Vagina (tissue), 2 donors: Measurements from ENCODE around the gene GOLGA1. TPM values are rescaled to one million over a fixed set of nuclear protein-coding genes. Genes with fewer than 3 reads are reported as not detected.

ENCODE experiments used
- DNase-seq, 2 donors: peaks; one replicate each; pipeline ENCODE4 v3.0.0-alpha.2; 2017; ENCODE audit errors: extremely low spot score in 2 of 2
- H3K27ac ChIP-seq: fragments of 200-600 bp; sonication (generic); one replicate; pipeline ENCODE4 v1.5.1; 2019
- H3K27me3 ChIP-seq: fragments of 200-600 bp; sonication (generic); one replicate; pipeline ENCODE4 v1.5.1; 2019
- H3K36me3 ChIP-seq, 2 donors: fragments of 200-600 bp; sonication (generic); one replicate each; pipeline ENCODE4 v1.5.1; 2017 to 2019
- H3K4me1 ChIP-seq: fragments of 200-600 bp; sonication (generic); one replicate; pipeline ENCODE4 v1.5.1; 2019
- H3K4me3 ChIP-seq, 2 donors: fragments of 200-600 bp; sonication (generic); 1 replicate in 1 of 2; 2 replicates in 1 of 2; pipeline ENCODE4 v1.5.1; 2016 to 2019
- H3K9me3 ChIP-seq: fragments of 200-600 bp; sonication (generic); one replicate; pipeline ENCODE4 v1.5.1; 2019
- POLR2A ChIP-seq, 2 donors: fragments of 450-650 bp; IDR thresholded peaks; one replicate each; pipeline ENCODE4 v1.6.1; 2017; ENCODE audit warnings: antibody characterized with exemption in 2 of 2, mild to moderate bottlenecking in 2 of 2, moderate library complexity in 2 of 2
- POLR2AphosphoS5 ChIP-seq, 2 donors: sonication (generic); formaldehyde crosslinking; IDR thresholded peaks; one replicate each; pipeline ENCODE4 v1.9.0; 2017; ENCODE audit warnings: antibody characterized with exemption in 2 of 2, mild to moderate bottlenecking in 2 of 2, low read depth in 1 of 2; ENCODE audit not compliant: insufficient read depth in 1 of 2
- intact Hi-C: fragments of 100-400 bp; cut with DNase I; formaldehyde crosslinking; loops from one replicate; pipeline ENCODE4 v1.15.1; 2023
- total RNA-seq: library from RNA; depleted of rRNA; stranded (reverse); fragments of >200 nt; gene quantifications from one replicate; pipeline ENCODE4 v1.2.3, GENCODE V29; 2016
- TF ChIP-seq, protein P1 (sequence below), 3 experiments: fragments of 450-650 bp in 2 of 3; fragments of 200-600 bp in 1 of 3; sonication (generic) in 1 of 3; IDR thresholded peaks; one replicate each; pipeline ENCODE4 v1.5.1; 2017 to 2019; ENCODE audit warnings: antibody characterized with exemption in 3 of 3, mild to moderate bottlenecking in 2 of 3, moderate library complexity in 2 of 3

Gene GOLGA1
- total RNA-seq, 1 donor from 2014 or later: 14.7 TPM

DNA sequence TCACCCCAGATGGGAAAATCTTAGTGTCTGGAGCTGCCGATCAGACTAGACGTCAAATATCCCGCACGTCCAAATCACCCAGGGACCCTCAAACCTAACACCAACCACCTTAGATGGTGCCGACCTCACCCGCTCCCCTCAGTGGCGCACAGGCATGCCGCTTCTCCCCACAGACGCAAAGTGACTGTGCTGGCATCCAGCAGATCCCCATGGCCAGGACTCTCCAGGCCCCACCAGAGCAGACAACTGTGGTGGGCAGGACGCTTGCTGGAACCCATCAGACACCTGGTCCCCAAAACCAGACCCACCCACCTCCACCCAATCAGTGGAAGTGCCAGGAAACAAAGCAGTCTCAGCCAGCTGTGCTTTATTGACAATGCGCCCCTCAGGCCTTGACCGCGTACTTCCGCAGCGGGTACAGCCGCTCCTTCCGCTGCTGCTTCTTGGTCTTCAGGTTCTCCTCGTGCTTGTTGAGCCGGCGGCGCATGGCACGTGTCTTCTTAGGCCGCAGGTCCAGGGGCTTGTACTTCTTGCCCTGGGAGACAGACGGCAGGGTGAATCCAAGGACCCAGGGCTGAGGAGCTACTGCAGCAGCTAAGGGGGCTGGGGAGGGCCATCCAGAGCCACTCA lies 83.2 kb downstream of the GOLGA1 start:
- Histone ChIP-seq H3K27ac (no peak overlapping the region), H3K4me1 (peaks cover 45% of the 10 kb centered on the region), H3K4me3 (no peak overlapping the region), H3K9me3 (no peaks in the 10 kb centered on the region), H3K36me3 (peaks cover 0 to 40% of the 10 kb centered on the region in 2 donors), H3K27me3 (no peaks in the 10 kb centered on the region)
- no peak for TF ChIP-seq POLR2A (IDR thresholded peaks at IDR 0.05)
- TF ChIP-seq, protein P1, sequence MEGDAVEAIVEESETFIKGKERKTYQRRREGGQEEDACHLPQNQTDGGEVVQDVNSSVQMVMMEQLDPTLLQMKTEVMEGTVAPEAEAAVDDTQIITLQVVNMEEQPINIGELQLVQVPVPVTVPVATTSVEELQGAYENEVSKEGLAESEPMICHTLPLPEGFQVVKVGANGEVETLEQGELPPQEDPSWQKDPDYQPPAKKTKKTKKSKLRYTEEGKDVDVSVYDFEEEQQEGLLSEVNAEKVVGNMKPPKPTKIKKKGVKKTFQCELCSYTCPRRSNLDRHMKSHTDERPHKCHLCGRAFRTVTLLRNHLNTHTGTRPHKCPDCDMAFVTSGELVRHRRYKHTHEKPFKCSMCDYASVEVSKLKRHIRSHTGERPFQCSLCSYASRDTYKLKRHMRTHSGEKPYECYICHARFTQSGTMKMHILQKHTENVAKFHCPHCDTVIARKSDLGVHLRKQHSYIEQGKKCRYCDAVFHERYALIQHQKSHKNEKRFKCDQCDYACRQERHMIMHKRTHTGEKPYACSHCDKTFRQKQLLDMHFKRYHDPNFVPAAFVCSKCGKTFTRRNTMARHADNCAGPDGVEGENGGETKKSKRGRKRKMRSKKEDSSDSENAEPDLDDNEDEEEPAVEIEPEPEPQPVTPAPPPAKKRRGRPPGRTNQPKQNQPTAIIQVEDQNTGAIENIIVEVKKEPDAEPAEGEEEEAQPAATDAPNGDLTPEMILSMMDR (IDR thresholded peaks at IDR 0.05): no peak
- TF ChIP-seq POLR2AphosphoS5 (IDR thresholded peaks at IDR 0.05; ENCODE audit: insufficient read depth in 1 of 2, low read depth in 1 of 2): no peak
- peak in 1 of 2 donors; percentile 86 for DNase-seq
- intact Hi-C loops: no loop called here

DNA sequence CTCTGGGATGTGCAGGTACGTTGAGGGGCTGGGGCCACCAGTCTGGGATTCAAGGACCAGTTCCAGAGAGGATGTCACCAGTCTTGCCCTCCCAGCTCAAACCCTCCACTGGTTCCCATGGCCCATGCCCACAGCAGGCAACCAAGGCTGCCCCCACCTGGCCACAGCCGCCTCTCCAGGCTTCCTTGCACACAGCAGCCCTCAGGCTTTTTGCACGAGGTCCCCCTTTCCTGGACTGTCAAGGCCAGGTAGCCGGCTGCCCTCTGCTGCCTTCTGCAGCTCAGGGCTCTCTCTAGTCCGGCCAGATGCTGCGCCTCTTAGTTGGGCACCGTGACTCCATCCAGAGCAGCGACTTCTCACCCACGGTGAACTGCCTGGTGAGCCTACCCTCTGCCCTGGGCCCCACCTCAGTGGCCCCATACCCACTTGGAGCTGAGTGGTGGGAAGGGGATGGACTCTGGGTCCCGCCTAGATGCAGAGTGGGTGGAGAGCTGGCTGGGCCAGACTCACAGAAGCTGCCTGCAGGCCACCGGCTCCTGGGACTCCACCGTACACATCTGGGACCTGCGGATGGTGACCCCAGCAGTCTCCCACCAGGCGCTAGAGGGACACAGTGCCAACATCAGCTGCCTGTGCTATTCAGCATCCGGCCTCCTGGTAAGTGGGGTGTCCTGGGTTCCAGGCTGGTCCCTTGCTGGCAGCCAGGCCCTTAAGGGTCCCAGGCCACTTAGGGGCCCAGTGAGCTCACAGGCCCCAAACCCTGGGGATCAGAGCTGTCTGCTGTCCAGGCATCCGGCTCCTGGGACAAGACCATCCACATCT lies 84.7 kb downstream of the GOLGA1 start:
- Histone ChIP-seq H3K4me1 (peaks cover 46% of the 10 kb centered on the region), H3K9me3 (no peaks in the 10 kb centered on the region), H3K4me3 (no peak overlapping the region), H3K27me3 (no peaks in the 10 kb centered on the region), H3K36me3 (peaks cover 0 to 40% of the 10 kb centered on the region in 2 donors), H3K27ac (no peak overlapping the region)
- intact Hi-C loops: no loop called here
- peak in 1 of 2 donors; percentile 85 for DNase-seq
- TF ChIP-seq POLR2AphosphoS5 (IDR thresholded peaks at IDR 0.05; ENCODE audit: insufficient read depth in 1 of 2, low read depth in 1 of 2): no peak
- TF ChIP-seq, protein P1 (IDR thresholded peaks at IDR 0.05): no peak
- no peak for TF ChIP-seq POLR2A (IDR thresholded peaks at IDR 0.05)

DNA sequence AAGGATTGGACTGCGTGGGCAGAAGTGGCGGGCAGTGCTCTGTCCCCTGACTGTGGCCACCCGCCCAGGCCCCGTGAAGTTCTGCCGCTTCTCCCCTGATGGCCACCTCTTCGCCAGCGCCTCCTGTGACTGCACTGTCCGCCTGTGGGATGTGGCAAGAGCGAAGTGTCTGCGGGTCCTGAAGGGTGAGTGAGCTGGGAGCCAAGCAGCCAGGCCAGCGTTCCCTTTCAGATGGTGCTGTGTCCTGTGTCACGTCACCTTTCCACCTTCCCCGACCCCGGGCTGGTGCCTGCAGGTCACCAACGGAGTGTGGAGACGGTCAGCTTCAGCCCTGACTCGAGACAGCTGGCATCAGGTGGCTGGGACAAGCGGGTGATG lies 85.3 kb downstream of the GOLGA1 start:
- intact Hi-C loops: no loop called here
- no peaks in the 10 kb centered on the region for H3K27me3 ChIP-seq
- no peak for DNase-seq
- peaks cover 40% of the 10 kb centered on the region for H3K4me1 ChIP-seq
- TF ChIP-seq POLR2A (IDR thresholded peaks at IDR 0.05) (no peak), POLR2AphosphoS5 (IDR thresholded peaks at IDR 0.05; ENCODE audit: insufficient read depth in 1 of 2, low read depth in 1 of 2) (no peak)
- TF ChIP-seq, protein P1 (IDR thresholded peaks at IDR 0.05): no peak
- peaks cover 0 to 40% of the 10 kb centered on the region in 2 donors for H3K36me3 ChIP-seq
- no peak overlapping the region for H3K4me3 ChIP-seq
- H3K9me3 ChIP-seq: no peaks in the 10 kb centered on the region
- H3K27ac ChIP-seq: no peak overlapping the region

DNA sequence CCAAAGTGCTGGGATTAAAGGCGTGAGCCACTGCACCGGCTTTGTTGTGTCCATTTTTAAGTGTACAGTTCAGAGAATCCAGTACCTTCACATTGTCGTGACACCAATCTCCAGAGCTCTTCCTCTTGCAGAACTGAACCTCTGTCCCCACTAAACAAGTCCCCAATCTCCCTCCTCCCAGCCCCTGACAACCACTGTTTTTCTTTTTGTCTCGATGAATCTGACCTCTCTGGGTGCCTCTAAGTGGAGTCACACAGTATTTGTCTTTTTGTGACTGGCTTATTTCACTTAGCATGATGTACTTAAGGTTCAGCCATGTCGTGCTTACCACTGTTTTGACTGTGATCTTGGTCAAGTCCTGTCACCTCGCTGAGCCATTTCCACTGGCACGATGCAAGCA lies 86.1 kb downstream of the GOLGA1 start:
- no peaks in the 10 kb centered on the region for H3K9me3 ChIP-seq
- intact Hi-C loops: no loop called here
- TF ChIP-seq, protein P1 (IDR thresholded peaks at IDR 0.05): no peak
- TF ChIP-seq POLR2AphosphoS5 (IDR thresholded peaks at IDR 0.05; ENCODE audit: insufficient read depth in 1 of 2, low read depth in 1 of 2) (no peak), POLR2A (IDR thresholded peaks at IDR 0.05) (no peak)

DNA sequence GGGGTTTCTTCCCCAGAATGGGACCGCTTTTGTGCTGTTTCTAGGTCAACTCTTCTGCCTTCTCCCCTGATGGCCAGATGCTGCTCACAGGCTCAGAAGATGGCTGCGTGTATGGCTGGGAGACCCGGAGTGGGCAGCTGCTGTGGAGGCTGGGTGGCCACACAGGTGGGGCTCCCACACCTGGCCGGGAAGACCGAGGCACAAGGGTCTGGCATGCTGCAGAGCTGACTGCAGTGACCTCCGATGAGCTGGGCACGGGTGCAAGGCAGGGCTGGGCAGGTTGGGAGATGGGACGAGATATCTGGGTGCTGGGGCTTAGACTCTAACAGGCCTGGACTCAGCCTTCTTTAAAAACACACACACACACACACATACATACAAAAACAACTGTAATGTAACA lies 86.7 kb downstream of the GOLGA1 start:
- Histone ChIP-seq H3K4me1 (peaks cover 26% of the 10 kb centered on the region), H3K9me3 (no peaks in the 10 kb centered on the region)

More for the DNA sequence above, 86.1 kb downstream of the GOLGA1 start:
- Histone ChIP-seq H3K4me1 (peaks cover 32% of the 10 kb centered on the region), H3K27me3 (no peaks in the 10 kb centered on the region), H3K4me3 (no peak overlapping the region), H3K27ac (no peak overlapping the region), H3K36me3 (peaks cover 0 to 32% of the 10 kb centered on the region in 2 donors)
- no peak for DNase-seq

More for the DNA sequence above, 86.7 kb downstream of the GOLGA1 start:
- Histone ChIP-seq H3K4me3 (no peak overlapping the region), H3K27ac (peak overlapping the region; percentile 68), H3K27me3 (no peaks in the 10 kb centered on the region), H3K36me3 (peaks cover 0 to 26% of the 10 kb centered on the region in 2 donors)
- DNase-seq: no peak
- TF ChIP-seq, protein P1 (IDR thresholded peaks at IDR 0.05): no peak
- intact Hi-C loops: no loop called here
